Spleen (tissue), 11 donors: ENCODE measurements around the gene OTOS. TPM values are rescaled to one million over a fixed set of nuclear protein-coding genes. Genes with fewer than 3 reads are reported as not detected.

ENCODE experiments used
- DNase-seq: peaks from one replicate; pipeline ENCODE4 v3.0.0-alpha.2; 2020
- H3K27ac ChIP-seq, 8 donors: fragments of 200-600 bp; sonication (generic) in 7 of 8; 1 replicate in 4 of 8; 2 replicates in 4 of 8; pipeline versions ENCODE4 v1.5.0 to v1.8.0; 2016 to 2021; ENCODE audit warnings: inconsistent platforms in 4 of 8, mild to moderate bottlenecking in 4 of 8, moderate library complexity in 1 of 8
- H3K27me3 ChIP-seq, 7 donors: fragments of 200-600 bp; sonication (generic) in 6 of 7; replicated peaks in 1 of 7; 1 replicate in 4 of 7; 2 replicates in 3 of 7; pipeline versions ENCODE4 v1.5.0 to v1.8.0; 2016 to 2021; ENCODE audit warnings: inconsistent platforms in 3 of 7, mild to moderate bottlenecking in 1 of 7
- H3K36me3 ChIP-seq, 6 donors: fragments of 200-600 bp; sonication (generic) in 5 of 6; 1 replicate in 4 of 6; 2 replicates in 2 of 6; pipeline versions ENCODE4 v1.5.0 to v1.8.0; 2016 to 2021; ENCODE audit warnings: inconsistent platforms in 2 of 6
- H3K4me1 ChIP-seq, 6 donors: fragments of 200-600 bp; sonication (generic) in 5 of 6; 1 replicate in 3 of 6; 2 replicates in 3 of 6; pipeline versions ENCODE4 v1.5.0 to v1.8.0; 2016 to 2021; ENCODE audit warnings: inconsistent platforms in 3 of 6
- H3K4me3 ChIP-seq, 8 donors: fragments of 200-600 bp; sonication (generic) in 7 of 8; 1 replicate in 4 of 8; 2 replicates in 4 of 8; pipeline versions ENCODE4 v1.5.0 to v1.8.0; 2016 to 2021; ENCODE audit warnings: inconsistent platforms in 4 of 8, mild to moderate bottlenecking in 4 of 8, moderate library complexity in 2 of 8
- H3K9me3 ChIP-seq, 8 donors: fragments of 200-600 bp; sonication (generic) in 7 of 8; 1 replicate in 4 of 8; 2 replicates in 4 of 8; pipeline versions ENCODE4 v1.5.0 to v1.8.0; 2016 to 2021; ENCODE audit warnings: inconsistent platforms in 4 of 8
- POLR2A ChIP-seq, 3 donors: fragments of 450-650 bp; IDR thresholded peaks; one replicate each; pipeline ENCODE4 v1.5.1; 2017; ENCODE audit warnings: antibody characterized with exemption in 3 of 3, mild to moderate bottlenecking in 1 of 3
- POLR2AphosphoS5 ChIP-seq, 3 donors: sonication (generic); formaldehyde crosslinking; IDR thresholded peaks; one replicate each; pipeline ENCODE4 v1.5.1; 2017; ENCODE audit warnings: antibody characterized with exemption in 3 of 3
- WGBS, 5 donors: extraction: QIAGEN DNeasy Blood & Tissue Kit in 3 of 5; methylation state at CpG; one replicate each; pipeline versions ENCODE4 v1.1.5 to v1.1.7; 2013 to 2018; 5-methylcytosine and 5-hydroxymethylcytosine counted together
- intact Hi-C: fragments of 100-400 bp; cut with DNase I; formaldehyde crosslinking; loops from one replicate; pipeline ENCODE4 v1.15.0; 2023; ENCODE audit warnings: low total_unique reads
- polyA plus RNA-seq, 3 donors: library from polyadenylated mRNA; stranded (reverse); fragments of 200-250 nt; gene quantifications; one replicate each; pipeline ENCODE4 v1.2.1, GENCODE V29; 2013
- total RNA-seq, 7 donors: library from RNA; depleted of rRNA in 3 of 7; stranded (reverse); fragments of >200 nt in 3 of 7; fragmentation: NEBNext Ultra II Directional in 4 of 7; extraction: Animal tissue kit (Norgen Biotek cat#: 25700) in 4 of 7; gene quantifications; one replicate each; pipeline versions ENCODE4 v1.1.0 to v1.2.1, GENCODE V29; 2016 to 2021
- TF ChIP-seq, protein P1 (sequence below), 11 experiments: fragments of 200-600 bp in 7 of 11; fragments of 450-650 bp in 4 of 11; sonication (generic) in 4 of 11; IDR thresholded peaks in 8 of 11; conservative IDR thresholded peaks in 3 of 11; 1 replicate in 7 of 11; 2 replicates in 4 of 11; pipeline versions ENCODE4 v1.4.0 to v1.8.0; 2016 to 2021; ENCODE audit warnings: antibody characterized with exemption in 11 of 11, inconsistent platforms in 4 of 11, mild to moderate bottlenecking in 1 of 11
- donor health status: healthy with polysubstance abuse.
- donor health status: DM: no; HTN: no; CAD: no; lungs with moderate emphysema.
- donor health status: DM: no; HTN: no; CAD: no.
- donor health status: Bipolar disorder and iron deficiency.
- donor health status: healthy.
- donor health status: DM: no; HTN: no; CAD: no.
- donor health status: DM: yes; HTN: yes; CAD: no.

OTOS gene
- total and polyA plus RNA-seq, 10 donors, result not detected

DNA sequence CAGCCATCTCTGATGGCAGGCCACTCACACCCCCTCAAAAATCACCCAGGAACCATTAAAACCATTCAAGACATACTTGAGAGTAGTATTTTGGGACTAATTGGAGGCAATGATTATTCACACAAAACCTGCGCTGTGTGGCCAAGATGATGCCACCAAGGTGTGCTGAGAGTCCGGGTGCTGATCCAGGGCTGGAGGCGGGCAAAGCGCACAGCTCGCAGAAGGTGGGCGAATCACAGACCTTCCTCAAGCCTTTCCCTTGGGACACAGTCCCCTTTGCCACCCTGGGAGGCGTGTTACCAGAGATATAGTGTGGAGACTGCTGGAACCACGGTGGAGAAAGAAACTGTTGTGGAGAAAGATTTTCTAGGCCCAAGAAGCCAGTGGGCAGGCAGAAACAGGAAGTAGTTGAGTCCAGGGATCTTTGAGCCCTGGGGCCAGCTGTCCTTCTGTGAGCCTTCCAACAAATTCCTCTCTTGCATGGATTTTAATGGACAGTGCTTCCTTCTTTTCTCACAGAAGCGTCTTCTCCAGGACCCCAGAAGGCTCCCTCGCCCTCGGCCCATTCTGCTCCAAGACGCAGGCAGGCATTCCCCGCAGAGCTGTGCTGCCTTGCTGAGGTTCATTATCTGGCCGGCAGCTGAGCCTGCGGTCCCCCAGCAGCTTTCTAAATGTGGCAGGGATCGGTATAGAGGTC, 12.4 kb downstream of the OTOS start:
- TF ChIP-seq POLR2A (IDR thresholded peaks at IDR 0.05) (no peak), POLR2AphosphoS5 (IDR thresholded peaks at IDR 0.05) (no peak)
- TF ChIP-seq, protein P1, sequence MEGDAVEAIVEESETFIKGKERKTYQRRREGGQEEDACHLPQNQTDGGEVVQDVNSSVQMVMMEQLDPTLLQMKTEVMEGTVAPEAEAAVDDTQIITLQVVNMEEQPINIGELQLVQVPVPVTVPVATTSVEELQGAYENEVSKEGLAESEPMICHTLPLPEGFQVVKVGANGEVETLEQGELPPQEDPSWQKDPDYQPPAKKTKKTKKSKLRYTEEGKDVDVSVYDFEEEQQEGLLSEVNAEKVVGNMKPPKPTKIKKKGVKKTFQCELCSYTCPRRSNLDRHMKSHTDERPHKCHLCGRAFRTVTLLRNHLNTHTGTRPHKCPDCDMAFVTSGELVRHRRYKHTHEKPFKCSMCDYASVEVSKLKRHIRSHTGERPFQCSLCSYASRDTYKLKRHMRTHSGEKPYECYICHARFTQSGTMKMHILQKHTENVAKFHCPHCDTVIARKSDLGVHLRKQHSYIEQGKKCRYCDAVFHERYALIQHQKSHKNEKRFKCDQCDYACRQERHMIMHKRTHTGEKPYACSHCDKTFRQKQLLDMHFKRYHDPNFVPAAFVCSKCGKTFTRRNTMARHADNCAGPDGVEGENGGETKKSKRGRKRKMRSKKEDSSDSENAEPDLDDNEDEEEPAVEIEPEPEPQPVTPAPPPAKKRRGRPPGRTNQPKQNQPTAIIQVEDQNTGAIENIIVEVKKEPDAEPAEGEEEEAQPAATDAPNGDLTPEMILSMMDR (IDR thresholded peaks at IDR 0.05 in 8 of 11, conservative IDR thresholded peaks at IDR 0.05 in 3 of 11), result no peak
- Histone ChIP-seq H3K27ac (no peak overlapping the region), H3K36me3 (peaks cover 0 to 79% (median 61%) of the 10 kb centered on the region in 6 donors), H3K27me3 (no peaks in the 10 kb centered on the region), H3K4me3 (no peak overlapping the region), H3K4me1 (no peaks in the 10 kb centered on the region), H3K9me3 (no peaks in the 10 kb centered on the region)
- peak; percentile 53 for DNase-seq
- intact Hi-C loops, result no loop called here
- WGBS, 5 donors, result 94 to 99% (median 95%) methylated on average over 16 of the region's 16 CpGs

DNA sequence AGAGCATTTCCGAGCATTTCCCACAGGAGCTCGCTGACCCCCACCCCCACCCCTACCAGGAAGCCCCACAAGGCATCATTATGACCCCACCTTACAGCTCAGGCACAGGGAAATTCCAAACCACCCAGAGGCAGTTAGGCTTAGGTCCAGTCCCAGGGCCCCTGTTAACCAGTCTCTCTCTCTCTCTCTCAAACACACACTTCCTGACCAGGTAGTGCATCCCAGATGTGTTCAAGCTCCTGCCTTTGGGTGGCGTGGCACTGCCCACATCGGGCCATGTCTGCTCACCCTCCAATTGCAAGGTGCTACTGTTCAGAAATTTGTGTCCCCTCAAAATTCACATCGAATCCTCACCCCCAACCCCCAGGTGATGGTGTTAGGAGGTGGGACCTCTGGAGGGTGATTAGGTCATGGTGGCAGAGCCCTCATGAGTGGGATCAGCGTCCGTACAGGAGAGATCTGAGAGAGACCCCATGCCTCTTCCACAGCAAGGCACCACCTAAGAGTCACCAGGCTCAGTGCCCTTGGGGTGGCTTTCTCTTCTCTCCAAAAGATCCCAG, 13.2 kb downstream of the OTOS start:
- Histone ChIP-seq H3K27me3 (no peaks in the 10 kb centered on the region), H3K9me3 (no peaks in the 10 kb centered on the region), H3K4me1 (no peaks in the 10 kb centered on the region), H3K4me3 (no peak overlapping the region), H3K27ac (no peak overlapping the region), H3K36me3 (peaks cover 0 to 71% (median 54%) of the 10 kb centered on the region in 6 donors)
- TF ChIP-seq POLR2A (IDR thresholded peaks at IDR 0.05) (no peak), POLR2AphosphoS5 (IDR thresholded peaks at IDR 0.05) (no peak)
- TF ChIP-seq, protein P1 (IDR thresholded peaks at IDR 0.05 in 8 of 11, conservative IDR thresholded peaks at IDR 0.05 in 3 of 11), result no peak
- intact Hi-C loops, result no loop called here
- DNase-seq, result peak; percentile 47
- WGBS, 5 donors, result 83 to 96% (median 93%) methylated on average over 7 of the region's 7 CpGs

DNA sequence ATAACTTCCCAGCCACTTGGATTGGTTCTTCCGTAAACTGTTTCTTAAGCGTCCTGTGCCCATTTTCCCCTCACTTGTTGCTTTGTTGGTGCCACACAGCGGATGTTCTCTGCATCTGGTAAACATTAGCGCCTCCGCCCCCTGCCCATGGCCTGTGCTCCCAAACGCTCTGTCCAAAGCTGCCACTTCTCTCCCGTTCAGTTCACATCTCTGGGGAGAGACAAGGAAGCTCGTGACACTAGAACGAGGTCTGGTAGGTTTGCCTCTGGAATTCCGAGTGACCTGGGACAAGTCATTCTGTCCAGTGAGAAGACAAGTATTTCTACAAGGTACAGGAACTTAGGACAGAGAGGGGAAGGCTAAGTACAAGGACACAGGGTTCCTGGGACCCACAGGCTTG, 13.7 kb downstream of the OTOS start:
- peaks cover 0 to 66% (median 48%) of the 10 kb centered on the region in 6 donors for H3K36me3 ChIP-seq
- no peak overlapping the region for H3K27ac ChIP-seq
- intact Hi-C loops, result no loop called here
- no peaks in the 10 kb centered on the region for H3K27me3 ChIP-seq
- TF ChIP-seq POLR2A (IDR thresholded peaks at IDR 0.05) (no peak), POLR2AphosphoS5 (IDR thresholded peaks at IDR 0.05) (no peak)
- TF ChIP-seq, protein P1 (IDR thresholded peaks at IDR 0.05 in 8 of 11, conservative IDR thresholded peaks at IDR 0.05 in 3 of 11), result no peak
- no peaks in the 10 kb centered on the region for H3K9me3 ChIP-seq
- peak; percentile 16 for DNase-seq
- no peak overlapping the region for H3K4me3 ChIP-seq
- 88 to 97% (median 96%) methylated on average over 10 of the region's 10 CpGs for WGBS, 5 donors
- no peaks in the 10 kb centered on the region for H3K4me1 ChIP-seq

DNA sequence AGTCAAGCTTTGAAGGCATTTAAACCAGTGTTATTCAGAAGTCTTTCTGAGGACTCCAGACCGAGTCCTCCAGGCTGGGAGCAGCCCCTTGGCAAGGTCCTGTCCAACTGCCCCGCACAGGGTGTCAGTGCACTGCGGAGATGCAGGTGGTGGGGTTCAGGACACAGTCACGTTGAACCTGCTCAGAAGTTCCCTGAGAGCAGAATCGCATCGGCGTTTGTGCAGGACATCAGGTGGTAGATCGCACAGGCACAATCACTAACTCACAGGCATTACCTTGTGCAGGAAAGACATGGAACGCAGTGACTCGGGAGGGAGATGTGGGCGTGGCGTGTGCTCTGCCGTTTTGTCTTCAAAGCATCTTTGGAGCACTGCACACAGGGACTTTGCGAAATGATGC, 14.7 kb downstream of the OTOS start:
- Histone ChIP-seq H3K27me3 (no peaks in the 10 kb centered on the region), H3K9me3 (no peaks in the 10 kb centered on the region), H3K36me3 (peaks cover 0 to 56% (median 39%) of the 10 kb centered on the region in 6 donors), H3K27ac (no peak overlapping the region), H3K4me3 (no peak overlapping the region), H3K4me1 (no peaks in the 10 kb centered on the region)
- 93 to 97% (median 94%) methylated on average over 14 of the region's 14 CpGs for WGBS, 5 donors
- intact Hi-C loops, result no loop called here
- no peak for TF ChIP-seq POLR2AphosphoS5 (IDR thresholded peaks at IDR 0.05)
- TF ChIP-seq, protein P1 (IDR thresholded peaks at IDR 0.05 in 8 of 11, conservative IDR thresholded peaks at IDR 0.05 in 3 of 11), result no peak
- TF ChIP-seq POLR2A (IDR thresholded peaks at IDR 0.05), result no peak
- DNase-seq, result peak; percentile 54
